DMS79 (cell line): ENCODE results near the gene TMEM95.

Source experiments
- DNase-seq: peaks from one replicate; lab custom pipeline; 2025; lab: John Stamatoyannopoulos, UW

TMEM95 gene

GRCh38 chr17:7379134-7379533 is 24.2 kb downstream of the TMEM95 start:
- DNase-seq = no peak

GRCh38 chr17:7380321-7380720 is 25.4 kb downstream of the TMEM95 start:
- peak; percentile 19 for DNase-seq

- DNase-seq = no peak
Observed at GRCh38 chr17:7380855-7381683, 26.1 kb downstream of the TMEM95 start, which contains the start of gene TNK1. TSS of gene TNK1 (plus strand) at chr17:7381089. CDS start at chr17:7382927, 1,838 bp downstream.

GRCh38 chr17:7382901-7383300 is 27.9 kb downstream of the TMEM95 start:
- no peak for DNase-seq

GRCh38 chr17:7383371-7383741 is 28.4 kb downstream of the TMEM95 start:
- DNase-seq = no peak

- peak; percentile 78 for DNase-seq
Observed at GRCh38 chr17:7383742-7384488, 29.0 kb downstream of the TMEM95 start.

- no peak for DNase-seq
Observed at GRCh38 chr17:7384489-7385081, 29.6 kb downstream of the TMEM95 start.

- DNase-seq = no peak
Observed at GRCh38 chr17:7388856-7389255, 33.9 kb downstream of the TMEM95 start.

- no peak for DNase-seq
Observed at GRCh38 chr17:7389924-7390910, 35.3 kb downstream of the TMEM95 start.

GRCh38 chr17:7391307-7391706 is 36.4 kb downstream of the TMEM95 start:
- DNase-seq = no peak

- no peak for DNase-seq
Observed at GRCh38 chr17:7392696-7393612, 38.0 kb downstream of the TMEM95 start.

- peak; percentile 70 for DNase-seq
Observed at GRCh38 chr17:7393613-7394451, 38.9 kb downstream of the TMEM95 start.

- DNase-seq = peak; percentile 75
Observed at GRCh38 chr17:7394452-7395191, 39.7 kb downstream of the TMEM95 start, which contains the start of gene PLSCR3. TSS of gene PLSCR3 (minus strand) at chr17:7394525. CDS start at chr17:7394110, 415 bp downstream.

GRCh38 chr17:7396147-7396546 is 41.2 kb downstream of the TMEM95 start:
- no peak for DNase-seq

GRCh38 chr17:7398612-7399011 is 43.7 kb downstream of the TMEM95 start:
- no peak for DNase-seq

GRCh38 chr17:7403043-7403726 is 48.2 kb downstream of the TMEM95 start:
- no peak for DNase-seq

- peak; percentile 81 for DNase-seq
Observed at GRCh38 chr17:7403727-7403976, 48.7 kb downstream of the TMEM95 start.

- peak; percentile 99 for DNase-seq
Observed at GRCh38 chr17:7403977-7404736, 49.2 kb downstream of the TMEM95 start, which contains the start of gene TMEM256. TSS of gene TMEM256 (minus strand) at chr17:7404097. CDS start at chr17:7404084, 13 bp downstream.
